HG02763 (cell line): ENCODE measurements around the gene IZUMO1.
"Not testable (repeated sequence)": the region's sequence is repeated elsewhere in the genome, so short reads cannot be mapped to it uniquely, and the experiment has no call there.

Source experiments
- ATAC-seq: cut with Tn5 transposase; IDR thresholded peaks from one replicate; pipeline ENCODE4 v1.9.1; 2021; ENCODE audit warnings: mild to moderate bottlenecking, moderate library complexity; ENCODE audit not compliant: unreplicated experiment

The IZUMO1 gene

GRCh38 chr19:48714759-48715675, 31.7 kb downstream of the IZUMO1 start:
- no peak for ATAC-seq

DNA sequence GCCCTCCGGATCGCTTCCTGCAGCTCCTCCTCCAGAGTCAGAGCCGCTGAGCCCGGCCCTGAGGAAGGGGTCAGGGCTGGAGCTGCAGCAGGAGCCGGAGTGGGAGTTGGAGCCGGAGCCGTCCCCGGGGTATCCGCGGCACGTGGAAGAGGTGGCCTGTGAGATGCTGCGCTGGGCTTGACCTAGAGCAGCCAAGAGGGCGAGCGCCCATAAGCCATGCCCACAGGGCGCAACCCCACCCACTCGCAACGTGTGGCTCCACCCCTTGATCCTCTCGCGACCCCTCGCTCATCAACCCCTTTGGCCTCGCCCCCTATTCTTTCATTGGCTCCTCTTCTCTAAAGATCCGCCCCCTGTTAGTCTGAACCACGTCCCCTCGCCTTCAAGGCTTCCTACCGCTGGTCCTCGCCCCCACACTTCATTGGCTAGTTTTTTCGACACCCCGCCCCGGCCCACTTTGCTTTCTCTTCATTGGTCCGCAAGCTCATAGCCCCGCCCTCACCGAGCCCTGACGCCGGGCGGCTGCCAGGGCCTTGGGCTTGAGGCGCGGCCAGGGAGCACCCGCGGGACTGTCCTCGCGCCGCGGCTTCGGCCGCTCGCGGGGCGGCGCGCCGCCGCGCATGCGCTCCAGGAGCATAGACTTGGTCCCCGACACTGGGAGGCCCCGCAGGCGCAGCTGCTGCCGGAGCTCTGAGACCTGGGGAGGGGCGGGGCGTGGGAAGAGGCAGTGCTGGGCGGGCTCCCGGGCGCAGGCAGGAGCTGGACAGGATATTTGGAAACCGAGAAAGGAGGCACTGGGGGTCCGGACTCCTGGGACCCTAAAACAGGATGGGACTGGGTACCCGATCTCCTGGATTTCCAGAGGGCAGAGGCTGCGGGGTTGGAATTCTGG, 32.6 kb downstream of the IZUMO1 start:
- peak; percentile 91 for ATAC-seq

- no peak for ATAC-seq
Observed at GRCh38 chr19:48713041-48713863, 33.5 kb downstream of the IZUMO1 start.

DNA sequence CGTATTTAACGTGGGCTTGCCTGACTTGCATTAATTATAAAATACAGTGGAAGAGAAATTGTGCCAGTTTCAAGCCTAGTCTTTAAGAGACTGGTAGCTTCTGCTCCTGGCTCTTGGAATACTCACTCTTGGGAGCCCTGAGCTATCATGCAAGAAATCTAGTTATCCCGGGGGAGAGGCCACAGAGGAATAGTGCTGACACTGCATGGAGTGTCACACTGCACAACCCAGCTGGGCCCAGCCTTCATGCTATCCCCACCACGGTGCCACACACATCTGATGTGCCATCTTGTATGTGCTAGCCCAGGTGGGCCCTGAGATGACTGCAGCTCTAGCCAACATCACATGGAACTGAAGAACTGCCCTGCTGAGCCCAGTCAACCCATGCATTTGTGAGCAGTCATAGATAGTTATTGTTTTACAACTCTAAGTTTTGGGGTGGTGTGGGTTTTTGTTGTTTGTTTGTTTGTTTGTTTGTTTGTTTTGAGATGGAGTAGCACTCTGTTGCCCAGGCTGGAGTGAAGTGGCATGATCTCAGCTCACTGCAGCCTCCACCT, 35.5 kb downstream of the IZUMO1 start:
- ATAC-seq: no peak

DNA sequence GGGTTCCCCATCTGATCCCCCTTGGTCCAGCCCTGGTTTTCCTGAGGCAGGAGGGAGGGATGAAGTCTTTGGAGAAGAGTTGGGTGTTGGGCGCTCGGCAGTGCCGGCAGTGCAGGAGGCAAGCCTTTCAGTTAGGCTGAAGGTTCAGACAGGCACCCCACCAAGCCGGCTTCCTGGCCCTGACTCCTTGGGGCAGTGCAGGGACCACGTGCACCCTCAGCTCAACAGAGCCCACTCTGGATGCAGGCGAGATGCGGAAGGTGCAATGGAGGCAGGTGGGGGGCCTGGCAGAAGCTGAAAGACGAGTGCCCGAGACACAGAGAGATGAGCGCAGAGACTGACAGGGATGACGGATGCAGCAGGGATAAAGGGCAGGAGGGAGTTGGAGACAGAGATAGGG, 38.2 kb downstream of the IZUMO1 start:
- no peak for ATAC-seq

GRCh38 chr19:48705431-48705830, 41.3 kb downstream of the IZUMO1 start:
- no peak for ATAC-seq

GRCh38 chr19:48703316-48703715, 43.4 kb downstream of the IZUMO1 start:
- ATAC-seq: no peak

- ATAC-seq: no peak
Observed at GRCh38 chr19:48702701-48703100, 44.0 kb downstream of the IZUMO1 start.

- no peak for ATAC-seq
Observed at GRCh38 chr19:48698046-48698445, 48.7 kb downstream of the IZUMO1 start.

- no peak for ATAC-seq
Observed at GRCh38 chr19:48696353-48697010, 50.2 kb downstream of the IZUMO1 start.

GRCh38 chr19:48695743-48696352, 50.9 kb downstream of the IZUMO1 start, which contains the start of gene FUT2:
Gene FUT2 (plus strand): TSS chr19:48695971. CDS start chr19:48702957, 6,986 bp downstream.
- ATAC-seq: no peak

DNA sequence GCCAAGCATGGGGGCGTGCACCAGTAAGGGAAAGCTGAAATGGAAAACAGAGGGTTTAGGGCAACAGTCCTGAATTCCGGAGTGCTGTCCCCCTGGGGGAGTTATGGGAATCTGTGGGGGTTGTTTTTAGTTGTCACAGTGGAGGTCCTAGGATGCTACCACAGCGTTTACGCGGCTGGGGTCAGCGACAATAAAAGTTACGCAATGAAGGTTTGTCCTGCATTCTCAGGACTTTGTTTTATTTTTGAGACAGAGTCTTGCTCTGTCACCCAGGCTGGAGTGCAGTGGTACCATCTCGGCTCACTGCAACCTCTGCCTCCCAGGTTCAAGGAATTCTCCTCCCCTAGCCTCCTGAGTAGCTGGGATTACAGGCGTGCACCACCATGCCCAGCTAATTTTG, 53.1 kb downstream of the IZUMO1 start:
- ATAC-seq: not testable (repeated sequence)
